CD4-positive, alpha-beta T cell treated with Interferon alpha-2 for 1 hour (primary cell): Measurements from ENCODE around the gene SVIL.
"Not testable (repeated sequence)": the region's sequence is repeated elsewhere in the genome, so short reads cannot be mapped to it uniquely, and the experiment has no call there.

Source experiments
- DNase-seq, 2 donors: peaks; one replicate each; pipeline ENCODE4 v3.0.0-alpha.2; 2020 to 2022

Gene SVIL

GRCh38 chr10:29514306-29514705, 120.5 kb downstream of the SVIL start:
- no peak for DNase-seq

- no peak for DNase-seq
Measured at GRCh38 chr10:29512425-29512974, 122.3 kb downstream of the SVIL start.

- not testable (repeated sequence) for DNase-seq
Measured at GRCh38 chr10:29511806-29512205, 123.0 kb downstream of the SVIL start.

- DNase-seq = not testable (repeated sequence)
Measured at GRCh38 chr10:29510483-29511157, 124.2 kb downstream of the SVIL start.

- DNase-seq = no peak
Measured at GRCh38 chr10:29508554-29509244, 126.1 kb downstream of the SVIL start.

- not testable (repeated sequence) for DNase-seq
Measured at GRCh38 chr10:29507750-29508149, 127.0 kb downstream of the SVIL start.

- DNase-seq = not testable (repeated sequence)
Measured at GRCh38 chr10:29506324-29506921, 128.3 kb downstream of the SVIL start.

- no peak for DNase-seq
Measured at GRCh38 chr10:29502351-29502750, 132.4 kb downstream of the SVIL start.

- DNase-seq = no peak
Measured at GRCh38 chr10:29501692-29502091, 133.1 kb downstream of the SVIL start.

- DNase-seq = no peak
Measured at GRCh38 chr10:29499993-29500537, 134.7 kb downstream of the SVIL start.

GRCh38 chr10:29496341-29497162, 138.2 kb downstream of the SVIL start:
- peak; percentile 22 to 59 for DNase-seq

- DNase-seq = no peak
Measured at GRCh38 chr10:29495366-29495765, 139.4 kb downstream of the SVIL start.

- DNase-seq = no peak
Measured at GRCh38 chr10:29493697-29494096, 141.1 kb downstream of the SVIL start.

- DNase-seq = no peak
Measured at GRCh38 chr10:29492774-29493173, 142.0 kb downstream of the SVIL start.

GRCh38 chr10:29491918-29492317, 142.9 kb downstream of the SVIL start:
- DNase-seq = no peak

GRCh38 chr10:29490781-29491280, 143.9 kb downstream of the SVIL start:
- DNase-seq = not testable (repeated sequence)

GRCh38 chr10:29488471-29488870, 146.3 kb downstream of the SVIL start:
- not testable (repeated sequence) for DNase-seq

- DNase-seq = not testable (repeated sequence)
Measured at GRCh38 chr10:29487884-29488266, 146.9 kb downstream of the SVIL start.

GRCh38 chr10:29487032-29487883, 147.5 kb downstream of the SVIL start:
- peak in 1 of 2 donors; percentile 7 for DNase-seq

GRCh38 chr10:29486433-29486832, 148.3 kb downstream of the SVIL start:
- DNase-seq = no peak

GRCh38 chr10:29484677-29485076, 150.1 kb downstream of the SVIL start:
- not testable (repeated sequence) for DNase-seq
